HepG2 (cell line): ENCODE results near the gene NDEL1. TPM values are rescaled to one million over a fixed set of nuclear protein-coding genes. Genes with fewer than 3 reads are reported as not detected.

Experiments
- AHDC1 ChIP-seq: sonication (generic); formaldehyde crosslinking; IDR thresholded peaks from 2 replicates; pipeline ENCODE4 v1.5.1; 2020; ENCODE audit warnings: mild to moderate bottlenecking, missing genetic modification reagents, borderline replicate concordance
- FOXC1 ChIP-seq: sonication (generic); formaldehyde crosslinking; IDR thresholded peaks from 2 replicates; pipeline ENCODE4 v1.8.0; 2022; ENCODE audit warnings: mild to moderate bottlenecking, missing genetic modification reagents, borderline replicate concordance
- SMARCC2 ChIP-seq: fragments of 450-650 bp; IDR thresholded peaks from 2 replicates; pipeline ENCODE4 v1.6.1; 2017; ENCODE audit warnings: antibody characterized with exemption, mild to moderate bottlenecking
- STAG1 ChIP-seq: sonication (generic); formaldehyde crosslinking; IDR thresholded peaks from 2 replicates; pipeline ENCODE4 v1.4.0; 2020; ENCODE audit warnings: missing genetic modification reagents
- TEAD3 ChIP-seq: optimal IDR thresholded peaks from 2 replicates; pipeline ENCODE3; 2016; ENCODE audit warnings: borderline replicate concordance
- ZBTB42 ChIP-seq: sonication (generic); formaldehyde crosslinking; IDR thresholded peaks from 2 replicates; pipeline ENCODE4 v1.5.0; 2020; ENCODE audit warnings: mild to moderate bottlenecking, missing genetic modification reagents
- ZNF17 ChIP-seq: sonication (generic); formaldehyde crosslinking; IDR thresholded peaks from 2 replicates; pipeline ENCODE4 v1.5.0; 2020; ENCODE audit warnings: mild to moderate bottlenecking, missing genetic modification reagents
- ZNF256 ChIP-seq: sonication (generic); formaldehyde crosslinking; conservative IDR thresholded peaks from 2 replicates; pipeline ENCODE4 v1.4.0; 2020; ENCODE audit warnings: missing genetic modification reagents
- ZNF501 ChIP-seq: sonication (generic); formaldehyde crosslinking; IDR thresholded peaks from 2 replicates; pipeline ENCODE4 v1.5.1; 2020; ENCODE audit warnings: mild to moderate bottlenecking, moderate library complexity, missing genetic modification reagents
- ZNF790 ChIP-seq: sonication (generic); formaldehyde crosslinking; IDR thresholded peaks from 2 replicates; pipeline ENCODE4 v1.8.0; 2022; ENCODE audit warnings: missing genetic modification reagents, mild to moderate bottlenecking, borderline replicate concordance
- polyA plus RNA-seq, 8 experiments: library from polyadenylated mRNA; depleted of rRNA in 3 of 8; stranded (reverse) in 7 of 8; unstranded in 1 of 8; fragments of >200 nt; fragmentation: Illumina TruSeq in 4 of 8; extraction: Trizol in 4 of 8; gene quantifications; 2 replicates each; pipeline versions ENCODE4 v1.2.1 to v1.2.3, GENCODE V29; 2011 to 2016; ENCODE audit warnings: low read depth in 4 of 8, missing spikeins in 1 of 8, mixed read lengths in 1 of 8; ENCODE audit not compliant: insufficient read depth in 1 of 8
- total RNA-seq, 5 experiments: library from RNA; depleted of rRNA; stranded (reverse); fragments of >200 nt; fragmentation: Illumina TruSeq; extraction: Trizol; gene quantifications; 2 replicates each; pipeline ENCODE4 v1.2.3, GENCODE V29; 2016; ENCODE audit warnings: low read depth in 1 of 5
- TF ChIP-seq, protein P1 (sequence below): sonication (generic); formaldehyde crosslinking; IDR thresholded peaks from 2 replicates; pipeline ENCODE4 v1.5.1; 2020; ENCODE audit warnings: missing genetic modification reagents, mild to moderate bottlenecking, borderline replicate concordance
- TF ChIP-seq, protein P2 (sequence below): sonication (generic); formaldehyde crosslinking; IDR thresholded peaks from 2 replicates; pipeline ENCODE4 v1.5.0; 2020; ENCODE audit warnings: mild to moderate bottlenecking, missing genetic modification reagents, borderline replicate concordance
- TF ChIP-seq, protein P3 (sequence below): sonication (generic); formaldehyde crosslinking; IDR thresholded peaks from 2 replicates; pipeline ENCODE4 v1.4.0; 2020; ENCODE audit warnings: missing genetic modification reagents, mild to moderate bottlenecking, borderline replicate concordance

Gene NDEL1
- total and polyA plus RNA-seq, 2 of the 13 experiments (the other 11 are each of a cell fraction or from before 2014, with no cell fraction given): 59.8 to 153 TPM

DNA sequence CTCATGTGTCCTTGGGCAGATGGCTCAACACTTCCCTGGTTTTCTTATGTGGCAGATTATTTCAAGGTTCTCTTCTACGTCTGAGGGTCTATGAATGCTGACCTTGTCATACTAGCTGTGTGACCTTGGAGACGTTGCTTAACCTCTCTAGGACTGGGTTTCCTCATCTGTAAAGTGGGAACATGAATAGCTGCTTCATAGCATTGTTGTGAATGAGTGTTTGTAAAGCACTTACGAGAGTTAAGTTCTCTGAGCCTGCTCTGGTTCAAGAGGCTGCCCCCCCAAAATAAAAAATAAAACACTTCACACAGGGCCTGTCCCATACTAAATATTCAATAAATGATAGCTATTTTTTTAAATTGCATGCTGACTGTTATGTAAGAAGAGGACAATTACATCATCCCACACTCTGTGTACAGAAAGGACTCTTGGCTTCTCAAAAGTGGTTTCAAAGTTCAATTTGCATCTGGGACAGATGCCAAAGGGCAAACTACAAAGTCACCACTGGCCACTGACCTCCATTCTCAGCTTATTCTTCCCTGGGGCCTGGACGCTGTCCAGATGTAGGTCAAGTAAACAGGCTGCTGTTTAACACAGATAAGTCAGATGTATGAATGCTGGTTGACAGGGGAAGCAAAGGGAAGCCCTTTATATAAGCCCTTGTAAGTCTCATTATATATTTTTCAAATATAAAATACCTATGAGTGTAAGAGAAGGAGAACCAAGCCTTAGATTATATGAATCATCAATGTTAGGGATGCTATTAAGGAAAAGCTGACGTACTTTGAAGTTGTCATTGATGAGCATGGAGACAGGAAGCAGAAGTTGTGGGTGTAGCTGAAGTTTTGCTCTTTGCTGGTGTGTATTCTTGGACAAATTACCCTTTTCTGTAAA, 15.4 kb upstream of the NDEL1 start (continued):
- TF ChIP-seq AHDC1 (CRISPR knock-in tag): peak; percentile 96
- TF ChIP-seq, protein P1, sequence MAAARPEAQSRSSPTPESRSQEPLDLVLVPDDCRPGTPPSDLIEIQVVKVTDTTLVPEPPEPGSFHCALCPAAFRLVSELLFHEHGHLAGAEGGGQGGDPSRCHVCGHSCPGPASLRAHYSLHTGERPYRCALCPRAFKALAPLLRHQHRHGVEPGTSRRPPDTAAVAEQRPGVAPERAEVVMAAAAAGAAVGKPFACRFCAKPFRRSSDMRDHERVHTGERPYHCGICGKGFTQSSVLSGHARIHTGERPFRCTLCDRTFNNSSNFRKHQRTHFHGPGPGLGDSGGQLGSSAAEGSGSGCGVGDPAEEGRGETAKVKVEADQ: peak; percentile 51; the same call in 1 of the 2 replicates
- TF ChIP-seq ZNF256: no peak
- TF ChIP-seq STAG1 (CRISPR knock-in tag): peak; percentile 30
- no peak for TF ChIP-seq ZNF17 (CRISPR knock-in tag)
- peak; percentile 99 for TF ChIP-seq ZBTB42 (CRISPR knock-in tag)
- TF ChIP-seq FOXC1 (CRISPR knock-in tag): peak; percentile 62; the same call in 1 of the 2 replicates
- TF ChIP-seq, protein P2, sequence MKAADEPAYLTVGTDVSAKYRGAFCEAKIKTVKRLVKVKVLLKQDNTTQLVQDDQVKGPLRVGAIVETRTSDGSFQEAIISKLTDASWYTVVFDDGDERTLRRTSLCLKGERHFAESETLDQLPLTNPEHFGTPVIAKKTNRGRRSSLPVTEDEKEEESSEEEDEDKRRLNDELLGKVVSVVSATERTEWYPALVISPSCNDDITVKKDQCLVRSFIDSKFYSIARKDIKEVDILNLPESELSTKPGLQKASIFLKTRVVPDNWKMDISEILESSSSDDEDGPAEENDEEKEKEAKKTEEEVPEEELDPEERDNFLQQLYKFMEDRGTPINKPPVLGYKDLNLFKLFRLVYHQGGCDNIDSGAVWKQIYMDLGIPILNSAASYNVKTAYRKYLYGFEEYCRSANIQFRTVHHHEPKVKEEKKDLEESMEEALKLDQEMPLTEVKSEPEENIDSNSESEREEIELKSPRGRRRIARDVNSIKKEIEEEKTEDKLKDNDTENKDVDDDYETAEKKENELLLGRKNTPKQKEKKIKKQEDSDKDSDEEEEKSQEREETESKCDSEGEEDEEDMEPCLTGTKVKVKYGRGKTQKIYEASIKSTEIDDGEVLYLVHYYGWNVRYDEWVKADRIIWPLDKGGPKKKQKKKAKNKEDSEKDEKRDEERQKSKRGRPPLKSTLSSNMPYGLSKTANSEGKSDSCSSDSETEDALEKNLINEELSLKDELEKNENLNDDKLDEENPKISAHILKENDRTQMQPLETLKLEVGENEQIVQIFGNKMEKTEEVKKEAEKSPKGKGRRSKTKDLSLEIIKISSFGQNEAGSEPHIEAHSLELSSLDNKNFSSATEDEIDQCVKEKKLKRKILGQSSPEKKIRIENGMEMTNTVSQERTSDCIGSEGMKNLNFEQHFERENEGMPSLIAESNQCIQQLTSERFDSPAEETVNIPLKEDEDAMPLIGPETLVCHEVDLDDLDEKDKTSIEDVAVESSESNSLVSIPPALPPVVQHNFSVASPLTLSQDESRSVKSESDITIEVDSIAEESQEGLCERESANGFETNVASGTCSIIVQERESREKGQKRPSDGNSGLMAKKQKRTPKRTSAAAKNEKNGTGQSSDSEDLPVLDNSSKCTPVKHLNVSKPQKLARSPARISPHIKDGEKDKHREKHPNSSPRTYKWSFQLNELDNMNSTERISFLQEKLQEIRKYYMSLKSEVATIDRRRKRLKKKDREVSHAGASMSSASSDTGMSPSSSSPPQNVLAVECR (CRISPR knock-in tag): peak; percentile 58; the same call in 1 of the 2 replicates
- peak; percentile 90 for TF ChIP-seq TEAD3 (CRISPR knock-in tag)
- TF ChIP-seq ZNF501: peak; percentile 31; the same call in 1 of the 2 replicates
- TF ChIP-seq, protein P3, sequence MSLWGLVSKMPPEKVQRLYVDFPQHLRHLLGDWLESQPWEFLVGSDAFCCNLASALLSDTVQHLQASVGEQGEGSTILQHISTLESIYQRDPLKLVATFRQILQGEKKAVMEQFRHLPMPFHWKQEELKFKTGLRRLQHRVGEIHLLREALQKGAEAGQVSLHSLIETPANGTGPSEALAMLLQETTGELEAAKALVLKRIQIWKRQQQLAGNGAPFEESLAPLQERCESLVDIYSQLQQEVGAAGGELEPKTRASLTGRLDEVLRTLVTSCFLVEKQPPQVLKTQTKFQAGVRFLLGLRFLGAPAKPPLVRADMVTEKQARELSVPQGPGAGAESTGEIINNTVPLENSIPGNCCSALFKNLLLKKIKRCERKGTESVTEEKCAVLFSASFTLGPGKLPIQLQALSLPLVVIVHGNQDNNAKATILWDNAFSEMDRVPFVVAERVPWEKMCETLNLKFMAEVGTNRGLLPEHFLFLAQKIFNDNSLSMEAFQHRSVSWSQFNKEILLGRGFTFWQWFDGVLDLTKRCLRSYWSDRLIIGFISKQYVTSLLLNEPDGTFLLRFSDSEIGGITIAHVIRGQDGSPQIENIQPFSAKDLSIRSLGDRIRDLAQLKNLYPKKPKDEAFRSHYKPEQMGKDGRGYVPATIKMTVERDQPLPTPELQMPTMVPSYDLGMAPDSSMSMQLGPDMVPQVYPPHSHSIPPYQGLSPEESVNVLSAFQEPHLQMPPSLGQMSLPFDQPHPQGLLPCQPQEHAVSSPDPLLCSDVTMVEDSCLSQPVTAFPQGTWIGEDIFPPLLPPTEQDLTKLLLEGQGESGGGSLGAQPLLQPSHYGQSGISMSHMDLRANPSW (CRISPR knock-in tag): peak; percentile 85
- TF ChIP-seq SMARCC2: 0 out of 2 replicates have a peak, but pooled peaks have one; percentile 32
- TF ChIP-seq ZNF790: no peak
